Sigmoid colon (tissue), 4 donors: ENCODE measurements around the gene BTBD9.

Source experiments
- CTCF ChIP-seq, 4 experiments: fragments of 450-650 bp in 3 of 4; fragments of 200-600 bp in 1 of 4; IDR thresholded peaks; one replicate each; pipeline ENCODE4 v1.5.1; 2016 to 2019; ENCODE audit warnings: antibody characterized with exemption in 4 of 4, mild to moderate bottlenecking in 3 of 4, moderate library complexity in 2 of 4
- EP300 ChIP-seq, 4 donors: sonication (generic); formaldehyde crosslinking; IDR thresholded peaks; one replicate each; pipeline ENCODE4 v1.6.1; 2017; ENCODE audit warnings: antibody characterized with exemption in 4 of 4

GRCh38 chr6:38191418-38191817, 448.3 kb downstream of the BTBD9 start:
- no peak for TF ChIP-seq CTCF (IDR thresholded peaks at IDR 0.05)
- no peak for TF ChIP-seq EP300 (IDR thresholded peaks at IDR 0.05)
